AG04450 (cell line): Measurements from ENCODE around the gene MYO7B. TPM values are rescaled to one million over a fixed set of nuclear protein-coding genes. Genes with fewer than 3 reads are reported as not detected.
A peak's percentile ranks its signal among the peaks of the same experiment; 100 is the strongest.
"Not testable (repeated sequence)": the region's sequence is repeated elsewhere in the genome, so short reads cannot be mapped to it uniquely, and the experiment has no call there.

Experiments
- CTCF ChIA-PET: fragments of 300-600, 350-600 bp; formaldehyde crosslinking; extraction: SDS; loops from one replicate; lab custom pipeline; 2022; ENCODE audit warnings: antibody characterized with exemption, inconsistent platforms; lab: Charles Lee
- POLR2A ChIA-PET: fragments of 350-600 bp; formaldehyde crosslinking; extraction: SDS; loops from one replicate; lab custom pipeline; 2021; ENCODE audit warnings: antibody characterized with exemption, inconsistent platforms; lab: Yijun Ruan, JAX
- DNase-seq: peaks from one replicate; pipeline ENCODE4 v3.0.0-alpha.2; 2011; ENCODE audit warnings: low read depth, low spot score
- H3K27ac ChIP-seq: one replicate; pipeline ENCODE4 v1.5.1; 2012; ENCODE audit warnings: low read depth, low read length, control low read depth
- H3K27me3 ChIP-seq: one replicate; pipeline ENCODE4 v1.6.0; 2012; ENCODE audit warnings: low read length; ENCODE audit not compliant: control insufficient read depth, insufficient read depth
- H3K4me3 ChIP-seq: 2 replicates; pipeline ENCODE4 v1.5.1; 2011; ENCODE audit warnings: mild to moderate bottlenecking, low read depth, low read length, control low read depth
- H3K9me3 ChIP-seq: 2 replicates; pipeline ENCODE4 v1.5.1; 2012; ENCODE audit warnings: low read length; ENCODE audit not compliant: control insufficient read depth, insufficient read depth
- CTCF ChIP-seq: IDR thresholded peaks from 2 replicates; pipeline ENCODE4 v1.5.1; 2011; ENCODE audit warnings: low read depth, low read length, control low read depth, inconsistent platforms
- polyA plus RNA-seq: library from polyadenylated mRNA; depleted of rRNA; stranded (reverse); fragments of >200 nt; gene quantifications from 2 replicates; pipeline ENCODE4 v1.2.3, GENCODE V29; 2011

MYO7B gene
- polyA plus RNA-seq, 1 experiment, result 0.02 TPM

- peak; percentile 90 for DNase-seq
- Histone ChIP-seq H3K27me3 (no peaks in the 10 kb centered on the region), H3K27ac (peak within 1 kb of the TSS; percentile 94), H3K9me3 (peaks cover 3% of the 10 kb centered on the region; the same call in 1 of the 2 replicates), H3K4me3 (peak within 1 kb of the TSS; percentile 89)
- TF ChIP-seq CTCF, result peak; percentile 22; the same call in 1 of the 2 replicates
- ChIA-PET CTCF (interaction anchor here (0.6 to 1.3 kb wide), 7 partner anchors 8 to 564 kb away, joined by 3 to 5 read pairs (median 3); no protein-coding TSS in a partner anchor), POLR2A (interaction anchor here (0.5 to 2.0 kb wide), 11 partner anchors 8 to 232 kb away, joined by 3 to 26 read pairs (median 4); partner anchors contain the start of genes ERCC3 and LIMS2)
Observed at GRCh38 chr2:127526132-127527000, 9.1 kb upstream of the MYO7B start, which contains the start of gene IWS1. Gene IWS1 (minus strand): TSS chr2:127526489. CDS start chr2:127526208, 281 bp downstream.

GRCh38 chr2:127527001-127527804, 8.3 kb upstream of the MYO7B start:
- no peak for TF ChIP-seq CTCF
- DNase-seq, result no peak
- Histone ChIP-seq H3K27ac (peak overlapping the region; percentile 94), H3K27me3 (no peaks in the 10 kb centered on the region), H3K9me3 (peaks cover 3% of the 10 kb centered on the region; the same call in 1 of the 2 replicates), H3K4me3 (peak overlapping the region; percentile 89)
- POLR2A ChIA-PET, result interaction anchor here (0.5 to 2.0 kb wide), 11 partner anchors 9 to 233 kb away, joined by 3 to 26 read pairs (median 4); partner anchors contain the start of genes ERCC3 and LIMS2
- CTCF ChIA-PET, result interaction anchor here (0.6 to 1.3 kb wide), 7 partner anchors 9 to 563 kb away, joined by 3 to 5 read pairs (median 3); no protein-coding TSS in a partner anchor

GRCh38 chr2:127528487-127528886, 7.0 kb upstream of the MYO7B start:
- Histone ChIP-seq H3K27ac (no peak overlapping the region), H3K4me3 (no peak overlapping the region), H3K27me3 (peaks cover 1% of the 10 kb centered on the region), H3K9me3 (peaks cover 3% of the 10 kb centered on the region; the same call in 1 of the 2 replicates)
- ChIA-PET CTCF (no interaction called here), POLR2A (interaction anchor here (0.6 kb wide), 1 partner anchor 215 kb away, joined by 3 read pairs; no protein-coding TSS in a partner anchor)
- no peak for TF ChIP-seq CTCF
- no peak for DNase-seq

- H3K27ac ChIP-seq, DNase-seq, H3K9me3 ChIP-seq, H3K27me3 ChIP-seq, H3K4me3 ChIP-seq, CTCF ChIA-PET: not testable (repeated sequence)
- POLR2A ChIA-PET, result interaction anchor here (0.5 kb wide), 1 partner anchor 225 kb away, joined by 6 read pairs; no protein-coding TSS in a partner anchor
Observed at GRCh38 chr2:127529416-127529815, 6.1 kb upstream of the MYO7B start.
